ENCODE measurements around the gene TTLL1.
"Not testable (repeated sequence)": the region's sequence is repeated elsewhere in the genome, so short reads cannot be mapped to it uniquely, and the experiment has no call there.

TTLL1 gene

GRCh38 chr22:43109921-43110443, 20.8 kb upstream of the TTLL1 start:
- FAIRE-seq: no peak

GRCh38 chr22:43109511-43109910, 20.3 kb upstream of the TTLL1 start:
- no peak for FAIRE-seq

GRCh38 chr22:43106302-43106701, 17.1 kb upstream of the TTLL1 start:
- FAIRE-seq: no peak

GRCh38 chr22:43104950-43105349, 15.8 kb upstream of the TTLL1 start:
- FAIRE-seq: not testable (repeated sequence)

GRCh38 chr22:43104056-43104625, 14.9 kb upstream of the TTLL1 start:
- not testable (repeated sequence) for FAIRE-seq

DNA sequence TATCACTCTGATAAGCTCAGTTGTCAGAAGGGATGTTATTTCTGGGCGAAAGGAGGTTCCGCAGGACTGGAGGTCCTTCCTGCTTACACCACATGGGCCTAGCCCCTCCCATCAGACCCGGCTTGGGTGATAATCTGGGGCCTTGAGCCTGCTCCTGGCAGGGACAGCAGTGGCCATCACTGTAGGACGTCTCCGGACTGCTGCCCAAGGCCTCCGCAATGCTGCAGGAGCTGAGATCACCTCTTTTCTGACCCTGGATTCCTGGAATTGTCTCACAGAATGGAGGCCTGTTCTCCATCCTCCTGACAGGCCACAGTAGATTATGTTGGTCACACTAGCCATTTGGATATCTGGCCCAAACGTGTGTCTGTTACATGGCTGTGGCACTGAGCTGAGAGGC, 12.1 kb upstream of the TTLL1 start:
- FAIRE-seq: no peak

DNA sequence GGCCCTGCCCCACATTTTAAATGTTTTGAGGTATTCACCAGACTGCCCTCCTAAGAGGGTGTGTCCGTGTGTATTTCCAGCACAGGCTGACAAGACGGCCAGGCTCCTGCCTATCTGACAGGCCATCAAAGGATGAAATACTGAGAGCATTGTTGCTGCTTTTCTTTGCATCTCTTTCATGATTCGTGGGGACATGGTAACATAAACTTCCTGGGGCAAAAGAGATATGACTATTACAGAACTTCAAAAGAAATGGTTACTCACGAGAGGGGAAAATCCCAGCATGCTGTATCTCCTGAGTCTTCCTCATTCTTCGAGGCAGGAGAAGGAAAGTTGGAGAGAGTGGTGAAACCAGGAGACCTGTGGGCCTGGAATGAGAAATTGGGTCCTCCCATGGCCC, 11.0 kb upstream of the TTLL1 start:
- no peak for FAIRE-seq

GRCh38 chr22:43099095-43099494, 9.9 kb upstream of the TTLL1 start:
- no peak for FAIRE-seq

DNA sequence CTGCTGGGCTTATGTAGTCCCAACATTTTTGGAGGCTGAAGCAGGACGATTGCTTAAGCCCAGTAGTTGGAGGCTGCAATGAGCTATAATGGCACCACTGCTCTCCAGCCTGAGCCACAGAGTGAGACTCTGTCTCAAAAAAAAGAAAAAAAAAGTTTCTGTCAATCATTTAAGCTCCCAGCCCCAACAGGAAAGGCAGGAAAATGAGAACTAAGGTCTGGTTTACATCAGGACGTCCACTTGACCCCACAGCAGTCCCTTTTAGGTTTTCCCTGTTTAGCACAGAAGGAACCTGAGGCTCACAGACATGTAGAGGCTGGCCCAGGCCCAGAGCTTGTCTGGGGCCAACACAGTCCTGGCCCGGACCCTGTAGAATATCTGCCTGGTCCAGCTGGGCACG, 9.2 kb upstream of the TTLL1 start:
- no peak for FAIRE-seq

DNA sequence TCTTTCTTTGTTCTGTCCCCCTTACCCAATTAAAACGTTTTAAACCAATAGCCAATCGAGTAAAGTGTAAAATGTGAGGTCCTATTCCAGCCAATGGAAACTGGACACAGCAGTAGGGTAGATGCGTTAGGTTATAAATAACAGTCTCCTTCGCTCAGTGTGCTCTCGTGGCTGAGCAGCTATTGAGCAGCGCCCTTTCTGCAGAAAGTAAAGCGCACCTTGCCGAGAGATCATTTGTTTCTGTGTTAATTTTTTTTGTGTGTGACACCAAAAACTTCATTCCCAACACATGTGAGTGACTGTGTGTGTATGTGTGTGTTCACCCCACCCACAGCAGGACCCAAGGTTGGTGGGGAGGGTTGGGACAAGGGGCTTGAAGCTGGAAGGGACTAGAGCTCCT, 7.2 kb upstream of the TTLL1 start:
- no peak for FAIRE-seq

DNA sequence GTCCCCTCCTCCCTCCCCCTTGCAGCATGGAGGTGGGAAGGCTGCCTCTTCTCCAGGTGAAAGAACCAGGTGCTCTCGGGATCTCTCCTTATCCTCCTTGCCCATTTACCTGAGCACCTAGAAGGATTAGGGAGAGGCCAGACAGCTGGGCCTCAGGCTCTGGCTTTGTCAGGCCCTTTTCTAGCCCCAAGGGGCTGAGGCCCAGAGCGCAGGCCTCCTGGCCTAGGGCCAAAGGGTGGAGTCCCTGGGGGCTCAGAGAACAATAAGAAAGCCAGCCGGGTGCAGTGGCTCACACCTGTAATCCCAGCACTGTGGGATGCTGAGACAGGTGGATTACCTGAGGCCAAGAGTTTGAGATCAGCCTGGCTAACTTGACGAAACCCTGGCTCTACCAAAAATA, 5.4 kb upstream of the TTLL1 start:
- FAIRE-seq: no peak

- FAIRE-seq: no peak
Observed at GRCh38 chr22:43094085-43094484, 4.9 kb upstream of the TTLL1 start.

DNA sequence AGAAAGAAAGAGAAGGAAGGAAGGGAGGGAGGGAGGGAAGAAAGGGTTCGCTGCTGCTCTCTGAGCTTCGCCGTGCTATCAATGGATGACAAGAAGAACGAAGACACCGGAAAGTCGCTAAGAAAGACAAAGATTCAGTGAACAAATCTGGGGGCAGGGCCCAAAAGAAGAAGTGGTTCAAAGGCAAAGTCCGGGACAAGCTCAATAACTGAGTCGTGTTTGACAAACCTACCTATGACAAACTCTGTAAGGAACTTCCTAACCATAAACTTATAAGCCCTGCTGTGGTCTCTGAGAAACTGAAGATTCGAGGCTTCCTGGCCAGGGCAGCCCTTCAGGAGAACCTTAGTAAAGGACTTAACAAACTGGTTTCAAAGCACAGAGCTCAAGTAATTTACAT, 2.9 kb upstream of the TTLL1 start:
- FAIRE-seq: no peak

- no peak for FAIRE-seq
Observed at GRCh38 chr22:43090130-43090789, 1.1 kb upstream of the TTLL1 start.

- no peak for FAIRE-seq
Observed at GRCh38 chr22:43088627-43088983, 586 bp downstream of the TTLL1 start.

DNA sequence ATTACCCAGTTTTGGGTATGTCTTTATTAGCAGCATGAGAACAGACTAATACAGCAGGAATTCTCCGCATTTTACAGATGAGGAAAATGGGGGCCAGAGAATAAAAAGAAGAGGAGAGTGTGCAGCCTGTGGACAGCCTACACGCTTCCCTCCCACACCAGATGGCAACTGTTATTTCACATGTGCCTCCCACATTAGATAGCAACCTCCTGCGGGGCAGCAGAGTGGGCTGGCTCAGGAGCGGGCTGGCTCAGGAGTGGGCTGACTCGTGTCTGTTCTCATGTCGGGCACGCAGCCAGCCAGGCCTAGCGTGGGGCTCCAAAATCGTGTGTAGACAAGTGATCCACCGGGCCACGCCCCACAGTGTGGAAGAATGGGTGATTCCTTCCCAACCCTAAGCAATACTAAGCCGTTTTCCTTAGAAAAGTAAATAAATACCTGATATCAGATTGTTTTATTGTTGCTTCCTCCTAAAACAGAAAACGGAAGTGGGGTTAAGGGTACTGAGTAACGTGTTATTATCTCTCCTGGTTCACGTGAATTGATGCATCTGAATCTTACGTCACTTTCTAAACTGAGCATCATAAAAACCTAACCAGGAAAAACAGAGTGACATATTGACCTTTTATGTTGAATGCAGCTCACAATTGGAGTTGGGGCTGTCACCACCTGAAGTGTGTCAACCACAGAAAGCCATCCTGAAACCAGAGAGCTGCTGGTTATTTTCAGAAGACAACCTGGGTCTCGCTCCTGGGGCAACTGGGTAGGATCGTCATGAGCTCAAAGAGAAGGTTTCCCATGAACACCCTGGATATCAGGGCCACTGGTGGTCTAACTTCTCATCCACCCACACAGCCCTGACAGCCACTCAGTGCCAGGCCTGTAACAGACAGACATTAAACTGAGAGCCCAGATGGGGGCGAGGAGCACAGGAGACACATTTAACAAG, 3.3 kb downstream of the TTLL1 start:
- FAIRE-seq: no peak

GRCh38 chr22:43081968-43082367, 7.2 kb downstream of the TTLL1 start:
- no peak for FAIRE-seq

GRCh38 chr22:43080616-43081015, 8.6 kb downstream of the TTLL1 start:
- no peak for FAIRE-seq

GRCh38 chr22:43079742-43080141, 9.4 kb downstream of the TTLL1 start:
- no peak for FAIRE-seq

- FAIRE-seq: no peak
Observed at GRCh38 chr22:43078522-43078921, 10.7 kb downstream of the TTLL1 start.

DNA sequence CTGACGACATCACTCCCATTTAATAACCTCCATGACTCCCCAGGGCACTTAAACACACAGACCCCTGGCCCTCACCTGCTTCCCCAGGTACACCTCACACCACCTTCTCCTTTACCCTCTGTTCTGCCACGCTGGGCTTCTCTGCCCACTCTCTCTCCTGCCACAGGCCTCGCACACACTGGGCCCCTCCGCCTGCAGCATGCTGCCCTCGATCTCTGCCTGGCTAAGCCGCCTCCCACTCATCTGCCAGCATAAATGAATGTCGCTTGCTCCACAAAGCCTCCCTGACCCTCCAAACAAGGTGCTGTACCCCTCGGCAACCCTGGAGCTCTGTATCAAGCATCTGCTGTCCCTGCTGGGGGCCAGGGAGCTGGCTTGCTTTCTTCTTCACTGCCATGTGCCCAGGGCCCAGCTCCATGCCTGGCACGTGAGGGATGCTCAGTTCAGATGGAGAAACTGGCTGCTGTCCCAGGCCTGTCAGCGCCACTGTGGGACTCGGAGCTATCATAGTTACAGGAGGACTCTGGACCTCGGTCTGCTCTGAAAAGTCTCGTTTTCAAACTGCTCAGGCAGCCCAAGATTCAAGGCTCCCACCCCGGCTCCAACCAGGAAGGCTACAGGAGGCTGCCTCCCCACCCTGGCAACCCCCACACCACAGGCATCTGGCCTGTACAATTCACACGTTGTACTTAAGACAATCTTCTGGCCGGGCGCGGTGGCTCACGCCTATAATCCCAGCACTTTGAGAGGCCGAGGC, 11.9 kb downstream of the TTLL1 start:
- no peak for FAIRE-seq

DNA sequence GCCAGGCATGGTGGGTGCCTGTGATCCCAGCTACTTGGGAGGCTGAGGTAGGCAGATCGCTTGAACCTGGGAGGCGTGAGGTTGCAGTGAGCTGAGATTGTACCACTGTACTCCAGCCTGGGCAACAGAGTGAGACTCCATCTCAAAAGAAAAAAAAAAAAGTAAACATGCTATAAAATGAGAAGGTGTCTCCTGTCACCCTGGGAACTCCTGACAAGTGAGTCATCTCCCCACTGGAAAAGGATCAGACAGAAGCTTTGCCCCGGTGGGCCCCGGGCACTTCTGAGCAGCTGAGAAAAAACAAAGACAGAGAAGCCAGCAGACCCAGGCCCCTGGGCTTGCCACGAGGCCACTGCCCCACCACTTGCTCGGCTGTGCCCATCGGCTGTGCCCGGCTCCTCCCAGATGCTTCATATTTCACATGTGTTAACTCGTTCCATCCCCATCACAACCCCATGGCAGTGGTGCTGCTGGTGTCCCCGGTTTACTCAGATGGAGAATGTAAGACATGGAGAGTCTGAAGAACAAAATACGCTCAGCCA, 22.3 kb downstream of the TTLL1 start:
- FAIRE-seq: no peak

- FAIRE-seq: no peak
Observed at GRCh38 chr22:43066134-43066533, 23.1 kb downstream of the TTLL1 start.

Data from endometrium (tissue), 2 donors.